H1 (cell line): Measurements from ENCODE around the gene STARD9. TPM values are rescaled to one million over a fixed set of nuclear protein-coding genes. Genes with fewer than 3 reads are reported as not detected.

ENCODE experiments used
- CTCF ChIA-PET: fragments of 300-600 bp; sonication (Branson Sonifier 250); formaldehyde crosslinking; loops from one replicate; lab custom pipeline; 2021; ENCODE audit not compliant: partially characterized antibody; lab: Charles Lee
- POLR2A ChIA-PET: fragments of 300-600 bp; sonication (Branson Sonifier 250); formaldehyde crosslinking; loops from one replicate; lab custom pipeline; 2021; ENCODE audit warnings: inconsistent platforms; ENCODE audit not compliant: partially characterized antibody; lab: Charles Lee
- DNase-seq, 2 experiments: peaks; one replicate each; pipeline versions ENCODE4 v3.0.0 to v3.0.0-alpha.2; 2010 to 2022; ENCODE audit warnings: low spot score in 2 of 2, low read depth in 1 of 2, mixed read lengths in 1 of 2
- FAIRE-seq: peaks from 2 replicates; lab custom pipeline; 2011; peaks lifted over from hg19 to GRCh38; lab: Jason Lieb, UNC
- H2AFZ ChIP-seq: 2 replicates; pipeline ENCODE4 v1.8.1; 2012; ENCODE audit warnings: low read length, inconsistent platforms
- H2AK5ac ChIP-seq: 2 replicates; pipeline ENCODE4 v1.6.1; 2013; ENCODE audit warnings: low read depth, low read length
- H2BK120ac ChIP-seq: replicated peaks from 2 replicates; pipeline ENCODE3; 2013; ENCODE audit warnings: low read depth, low read length, inconsistent platforms
- H2BK12ac ChIP-seq: 2 replicates; pipeline ENCODE4 v1.6.1; 2013; ENCODE audit warnings: low read depth, low read length
- H2BK15ac ChIP-seq: 2 replicates; pipeline ENCODE4 v1.6.1; 2013; ENCODE audit warnings: low read length
- H2BK20ac ChIP-seq: 2 replicates; pipeline ENCODE4 v1.6.1; 2013; ENCODE audit warnings: low read length
- H2BK5ac ChIP-seq: 2 replicates; pipeline ENCODE4 v1.6.1; 2013; ENCODE audit warnings: low read depth, low read length
- H3K14ac ChIP-seq: 2 replicates; pipeline ENCODE4 v1.6.1; 2013; ENCODE audit warnings: inconsistent platforms; ENCODE audit not compliant: insufficient read length
- H3K18ac ChIP-seq: 2 replicates; pipeline ENCODE4 v1.6.1; 2013; ENCODE audit warnings: low read length; ENCODE audit errors: extremely low read depth
- H3K23ac ChIP-seq: 2 replicates; pipeline ENCODE4 v1.6.1; 2013; ENCODE audit warnings: inconsistent platforms; ENCODE audit not compliant: insufficient read length
- H3K23me2 ChIP-seq: 2 replicates; pipeline ENCODE4 v1.6.1; 2013; ENCODE audit warnings: low read depth, low read length
- H3K27ac ChIP-seq: 2 replicates; pipeline ENCODE4 v1.6.1; 2011; ENCODE audit warnings: low read depth, low read length, inconsistent platforms
- H3K27me3 ChIP-seq, 4 experiments: replicated peaks in 1 of 4; 1 replicate in 1 of 4; 2 replicates in 3 of 4; pipeline versions ENCODE4 v1.6.1 to v1.8.1; 2011 to 2013; ENCODE audit warnings: low read length in 3 of 4, mild to moderate bottlenecking in 3 of 4, inconsistent platforms in 2 of 4, mixed read lengths in 2 of 4, moderate library complexity in 1 of 4; ENCODE audit not compliant: control insufficient read depth in 3 of 4, insufficient read depth in 3 of 4; ENCODE audit errors: extremely low read depth in 1 of 4
- H3K36me3 ChIP-seq, 4 experiments: 2 replicates each; pipeline versions ENCODE4 v1.6.1 to v1.8.1; 2011 to 2013; ENCODE audit warnings: mild to moderate bottlenecking in 4 of 4, low read length in 3 of 4, moderate library complexity in 2 of 4, control low read depth in 1 of 4, inconsistent platforms in 1 of 4; ENCODE audit not compliant: insufficient read depth in 4 of 4, control insufficient read depth in 2 of 4
- H3K4ac ChIP-seq: replicated peaks from 2 replicates; pipeline ENCODE3; 2013; ENCODE audit warnings: low read length, low read depth, mixed read lengths, inconsistent platforms; ENCODE audit not compliant: insufficient read length
- H3K4me1 ChIP-seq, 4 experiments: replicated peaks in 1 of 4; 1 replicate in 1 of 4; 2 replicates in 3 of 4; pipeline versions ENCODE4 v1.6.1 to v1.8.1; 2011 to 2013; ENCODE audit warnings: low read length in 3 of 4, inconsistent platforms in 2 of 4, mixed read lengths in 1 of 4; ENCODE audit not compliant: insufficient read depth in 4 of 4, control insufficient read depth in 3 of 4
- H3K4me2 ChIP-seq, 2 experiments: 2 replicates each; pipeline versions ENCODE4 v1.6.1 to v1.8.1; 2011 to 2013; ENCODE audit warnings: low read depth in 2 of 2, low read length in 2 of 2, control low read depth in 1 of 2, inconsistent platforms in 1 of 2, mild to moderate bottlenecking in 1 of 2; ENCODE audit not compliant: insufficient read depth in 1 of 2
- H3K4me3 ChIP-seq, 4 experiments: fragments of 200-600, 300-600 bp in 1 of 4; sonication (generic), shearing (Covaris generic), sonication (Bioruptor Twin) in 1 of 4; 2 replicates each; pipeline versions ENCODE4 v1.5.1 to v1.8.1; 2011 to 2016; ENCODE audit warnings: low read length in 4 of 4, low read depth in 3 of 4, control low read depth in 2 of 4, inconsistent platforms in 2 of 4, mild to moderate bottlenecking in 2 of 4, mixed read lengths in 1 of 4, moderate library complexity in 1 of 4; ENCODE audit not compliant: insufficient read depth in 2 of 4; ENCODE audit errors: extremely low read depth in 1 of 4
- H3K56ac ChIP-seq: replicated peaks from 2 replicates; pipeline ENCODE3; 2013; ENCODE audit warnings: low read depth, mild to moderate bottlenecking, mixed read lengths, low read length, inconsistent platforms; ENCODE audit not compliant: insufficient read length
- H3K79me1 ChIP-seq: 2 replicates; pipeline ENCODE4 v1.6.1; 2013; ENCODE audit warnings: low read depth, low read length, control low read depth
- H3K79me2 ChIP-seq, 2 experiments: 2 replicates each; pipeline versions ENCODE4 v1.6.1 to v1.8.1; 2012 to 2013; ENCODE audit warnings: low read length in 2 of 2, mild to moderate bottlenecking in 2 of 2, inconsistent platforms in 1 of 2; ENCODE audit not compliant: insufficient read depth in 2 of 2, control insufficient read depth in 1 of 2
- H3K9ac ChIP-seq, 4 experiments: replicated peaks in 1 of 4; 1 replicate in 1 of 4; 2 replicates in 3 of 4; pipeline versions ENCODE4 v1.6.1 to v1.8.1; 2011 to 2013; ENCODE audit warnings: low read depth in 3 of 4, low read length in 3 of 4, control low read depth in 2 of 4, mild to moderate bottlenecking in 2 of 4, moderate library complexity in 2 of 4, inconsistent platforms in 1 of 4; ENCODE audit errors: extremely low read depth in 1 of 4
- H3K9me3 ChIP-seq, 2 experiments: 2 replicates each; pipeline versions ENCODE4 v1.6.1 to v1.8.1; 2012 to 2013; ENCODE audit warnings: mild to moderate bottlenecking in 2 of 2, moderate library complexity in 2 of 2, control low read depth in 1 of 2, inconsistent platforms in 1 of 2, low read depth in 1 of 2, low read length in 1 of 2, mixed read lengths in 1 of 2; ENCODE audit not compliant: insufficient read depth in 2 of 2
- H4K20me1 ChIP-seq, 2 experiments: replicated peaks in 1 of 2; 2 replicates each; pipeline versions ENCODE3 to v1.8.1; 2011 to 2013; ENCODE audit warnings: inconsistent platforms in 2 of 2, low read length in 2 of 2, mild to moderate bottlenecking in 1 of 2; ENCODE audit not compliant: insufficient read depth in 2 of 2, control insufficient read depth in 1 of 2
- H4K5ac ChIP-seq: 2 replicates; pipeline ENCODE4 v1.6.1; 2013; ENCODE audit warnings: low read length, low read depth, mixed read lengths, inconsistent platforms; ENCODE audit not compliant: insufficient read length
- H4K8ac ChIP-seq: 2 replicates; pipeline ENCODE4 v1.8.0; 2013; ENCODE audit warnings: mild to moderate bottlenecking, moderate library complexity, low read length, inconsistent platforms; ENCODE audit not compliant: insufficient read depth; ENCODE audit errors: extremely low read depth
- H4K91ac ChIP-seq: replicated peaks from 2 replicates; pipeline ENCODE3; 2013; ENCODE audit warnings: low read length, mixed read lengths, inconsistent platforms; ENCODE audit not compliant: insufficient read length
- ASH2L ChIP-seq: fragments of 200-600, 300-600 bp; sonication (generic); IDR thresholded peaks from one replicate; pipeline ENCODE4 v1.7.1; 2017; ENCODE audit warnings: low read length
- BRCA1 ChIP-seq: IDR thresholded peaks from 2 replicates; pipeline ENCODE4 v1.6.1; 2012; ENCODE audit warnings: low read depth, low read length, improper control_type of control experiment
- CBX5 ChIP-seq: fragments of 300-800, 300-1000 bp; sonication (generic); IDR thresholded peaks from 2 replicates; pipeline ENCODE4 v1.7.1; 2016; ENCODE audit warnings: antibody characterized with exemption, low read length, low read depth
- CREB1 ChIP-seq: IDR thresholded peaks from 2 replicates; pipeline ENCODE4 v1.6.1; 2012; ENCODE audit warnings: inconsistent platforms
- E2F6 ChIP-seq: IDR thresholded peaks from 2 replicates; pipeline ENCODE4 v1.6.1; 2012; ENCODE audit warnings: inconsistent platforms
- EGR1 ChIP-seq: IDR thresholded peaks from 2 replicates; pipeline ENCODE4 v1.6.1; 2011; ENCODE audit warnings: low read depth, low read length, borderline replicate concordance
- FOSL1 ChIP-seq: IDR thresholded peaks from 2 replicates; pipeline ENCODE4 v1.6.1; 2011; ENCODE audit warnings: mild to moderate bottlenecking, low read depth, low read length, moderate library complexity; ENCODE audit not compliant: insufficient read depth
- HDAC2 ChIP-seq, 2 experiments: fragments of 300-600 bp in 1 of 2; sonication (generic) in 1 of 2; IDR thresholded peaks; 2 replicates each; pipeline ENCODE4 v1.6.1; 2011 to 2012; ENCODE audit warnings: low read depth in 2 of 2, low read length in 2 of 2, mild to moderate bottlenecking in 2 of 2, moderate library complexity in 2 of 2, borderline replicate concordance in 1 of 2, inconsistent platforms in 1 of 2
- KDM4A ChIP-seq: IDR thresholded peaks from one replicate; pipeline ENCODE4 v1.7.1; 2012; ENCODE audit warnings: low read depth, mild to moderate bottlenecking, moderate library complexity, low read length, inconsistent platforms; ENCODE audit not compliant: severe bottlenecking
- POU5F1 ChIP-seq: IDR thresholded peaks from 2 replicates; pipeline ENCODE4 v1.6.1; 2011; ENCODE audit warnings: low read depth, mild to moderate bottlenecking, low read length, moderate library complexity
- SP2 ChIP-seq: IDR thresholded peaks from 2 replicates; pipeline ENCODE4 v1.6.1; 2012; ENCODE audit warnings: mild to moderate bottlenecking, low read length, inconsistent platforms
- TEAD4 ChIP-seq: IDR thresholded peaks from 2 replicates; pipeline ENCODE4 v1.6.1; 2012; ENCODE audit warnings: low read depth, low read length, inconsistent platforms, mixed read lengths
- WGBS, 2 experiments: shearing (Covaris generic) in 1 of 2; methylation state at CpG; one replicate each; pipeline versions ENCODE4 v1.1.6 to v1.1.7; 2013 to 2015; ENCODE audit warnings: low lambda C conversion rate in 2 of 2, mixed read lengths in 2 of 2, inconsistent platforms in 1 of 2, low coverage in 1 of 2, missing lambda C conversion rate in 1 of 2; ENCODE audit not compliant: insufficient replicate concordance in 2 of 2, insufficient coverage in 1 of 2, insufficient read length in 1 of 2; ENCODE audit errors: extremely low coverage in 1 of 2, missing lambda C conversion rate in 1 of 2; 5-methylcytosine and 5-hydroxymethylcytosine counted together
- polyA plus RNA-seq, 7 experiments: library from polyadenylated mRNA; depleted of rRNA in 3 of 7; stranded (reverse) in 5 of 7; unstranded in 2 of 7; fragments of >200 nt in 5 of 7; fragments of 200-250 nt in 2 of 7; gene quantifications; 1 replicate in 5 of 7; 2 replicates in 1 of 7; 4 replicates in 1 of 7; pipeline versions ENCODE4 v1.2.1 to v1.2.3, GENCODE V29; 2011 to 2013; ENCODE audit warnings: missing spikeins in 2 of 7, mixed read lengths in 2 of 7
- total RNA-seq: library from RNA; stranded (reverse); fragmentation: NEBNext Ultra II Directional; extraction: Animal tissue kit (Norgen Biotek cat#: 25700); gene quantifications from 2 replicates; pipeline ENCODE4 v1.2.1, GENCODE V29; 2021

STARD9 gene
- total and polyA plus RNA-seq, 2 of the 8 experiments (the other 6 are each of a cell fraction or from before 2014, with no cell fraction given) = 2.8 to 7.0 TPM

DNA sequence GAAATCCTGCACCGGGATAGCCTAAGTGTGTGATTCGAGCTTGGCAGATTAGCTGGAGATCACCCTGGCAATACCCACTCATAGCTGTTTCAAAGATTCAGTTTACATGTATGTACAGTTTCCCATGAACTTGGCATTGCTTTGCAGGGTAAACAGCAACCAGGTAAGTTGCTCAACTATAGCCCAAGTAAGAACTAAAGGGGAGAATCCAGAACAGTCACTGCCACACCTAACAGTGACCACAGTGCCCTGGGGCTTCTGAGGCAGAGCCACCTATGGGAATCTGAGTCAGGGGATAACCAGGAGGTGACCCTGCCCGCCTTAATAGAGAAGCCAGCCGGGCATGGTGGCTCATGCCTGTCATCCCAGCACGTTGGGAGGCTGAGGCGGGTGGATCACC lies 145.6 kb downstream of the STARD9 start:
- Histone ChIP-seq H3K4me2 (no peak overlapping the region), H3K4me3 (no peak overlapping the region), H3K4ac (no peak overlapping the region), H2BK120ac (no peak overlapping the region), H2BK15ac (no peak overlapping the region), H3K9ac (no peak overlapping the region), H3K4me1 (no peaks in the 10 kb centered on the region), H3K79me2 (no peaks in the 10 kb centered on the region), H3K27me3 (no peaks in the 10 kb centered on the region), H3K23me2 (0 out of 2 replicates have a peak, but pooled peaks cover 3% of the 10 kb centered on the region), H2BK20ac (no peak overlapping the region), H4K20me1 (peaks cover 2% of the 10 kb centered on the region in 2 experiments), H3K36me3 (peaks cover 6 to 34% (median 20%) of the 10 kb centered on the region in 4 experiments), H4K5ac (no peak overlapping the region), H3K79me1 (no peaks in the 10 kb centered on the region), H3K14ac (no peak overlapping the region), H3K27ac (no peak overlapping the region), H3K56ac (no peak overlapping the region), H3K18ac (no peak overlapping the region), H3K23ac (no peak overlapping the region), H2BK5ac (no peak overlapping the region), H2BK12ac (no peak overlapping the region), H4K8ac (no peak overlapping the region), H2AK5ac (no peak overlapping the region), H4K91ac (no peak overlapping the region), H2AFZ (no peak overlapping the region), H3K9me3 (no peaks in the 10 kb centered on the region)
- ChIA-PET CTCF (interaction anchor here (1.6 to 5.5 kb wide), 2 partner anchors 17 to 80 kb away, joined by 4 to 31 read pairs; no protein-coding TSS in a partner anchor), POLR2A (interaction anchor here (5.5 kb wide), 1 partner anchor 11 kb away, joined by 27 read pairs; no protein-coding TSS in a partner anchor)
- no peak for FAIRE-seq
- DNase-seq = no peak
- TF ChIP-seq BRCA1 (no peak), EGR1 (no peak), KDM4A (no peak), CREB1 (no peak), E2F6 (no peak), TEAD4 (no peak), SP2 (no peak), FOSL1 (no peak), ASH2L (no peak), CBX5 (no peak), HDAC2 (IDR thresholded peaks at IDR 0.05; ENCODE audit: borderline replicate concordance in 1 of 2, low read depth in 2 of 2, low read length in 2 of 2) (no peak), POU5F1 (no peak)
- 79% methylated on average over 6 of the region's 6 CpGs; no CpG with 5 or more reads in 1 of the 2 experiments for WGBS, 2 experiments
